Activated naive CD8-positive, alpha-beta T cell treated with anti-CD3 and anti-CD28 coated beads, Interleukin-2, amount 50 U/mL, for 16 hours (primary cell): Measurements from ENCODE around the gene RBM44.
"Not testable (repeated sequence)": the region's sequence is repeated elsewhere in the genome, so short reads cannot be mapped to it uniquely, and the experiment has no call there.

Source experiments
- DNase-seq: peaks from one replicate; pipeline ENCODE4 v3.0.0-alpha.2; 2020; ENCODE audit warnings: low read depth, low spot score

RBM44 gene

GRCh38 chr2:237782181-237782580, 16.4 kb upstream of the RBM44 start:
- no peak for DNase-seq

- DNase-seq: not testable (repeated sequence)
Observed at GRCh38 chr2:237783678-237784077, 14.9 kb upstream of the RBM44 start.

- no peak for DNase-seq
Observed at GRCh38 chr2:237786936-237787335, 11.6 kb upstream of the RBM44 start.

GRCh38 chr2:237790353-237790752, 8.2 kb upstream of the RBM44 start:
- DNase-seq: no peak

GRCh38 chr2:237791977-237792727, 6.4 kb upstream of the RBM44 start:
- DNase-seq: no peak

GRCh38 chr2:237797253-237797652, 1.3 kb upstream of the RBM44 start:
- DNase-seq: no peak

- DNase-seq: no peak
Observed at GRCh38 chr2:237799060-237799428, 465 bp downstream of the RBM44 start.

- no peak for DNase-seq
Observed at GRCh38 chr2:237801466-237801865, 2.9 kb downstream of the RBM44 start.

- DNase-seq: no peak
Observed at GRCh38 chr2:237806334-237806733, 7.8 kb downstream of the RBM44 start.

- DNase-seq: no peak
Observed at GRCh38 chr2:237815637-237816036, 17.1 kb downstream of the RBM44 start.

- no peak for DNase-seq
Observed at GRCh38 chr2:237816531-237816930, 18.0 kb downstream of the RBM44 start.

- no peak for DNase-seq
Observed at GRCh38 chr2:237818066-237818473, 19.5 kb downstream of the RBM44 start.

GRCh38 chr2:237819231-237819630, 20.7 kb downstream of the RBM44 start:
- no peak for DNase-seq

GRCh38 chr2:237820421-237820820, 21.8 kb downstream of the RBM44 start:
- no peak for DNase-seq

- no peak for DNase-seq
Observed at GRCh38 chr2:237823544-237823943, 25.0 kb downstream of the RBM44 start.

- DNase-seq: no peak
Observed at GRCh38 chr2:237824085-237824484, 25.5 kb downstream of the RBM44 start.

- no peak for DNase-seq
Observed at GRCh38 chr2:237827421-237827987, 28.9 kb downstream of the RBM44 start.

GRCh38 chr2:237830522-237830921, 31.9 kb downstream of the RBM44 start:
- DNase-seq: no peak

- no peak for DNase-seq
Observed at GRCh38 chr2:237833546-237833945, 35.0 kb downstream of the RBM44 start.

- DNase-seq: no peak
Observed at GRCh38 chr2:237835372-237835771, 36.8 kb downstream of the RBM44 start.

GRCh38 chr2:237841051-237841450, 42.5 kb downstream of the RBM44 start:
- no peak for DNase-seq

GRCh38 chr2:237848940-237849339, 50.4 kb downstream of the RBM44 start:
- DNase-seq: not testable (repeated sequence)

GRCh38 chr2:237854295-237854694, 55.7 kb downstream of the RBM44 start:
- DNase-seq: no peak

GRCh38 chr2:237857791-237858190, 59.2 kb downstream of the RBM44 start:
- no peak for DNase-seq
